ENCODE measurements around the gene NQO2.

DNA sequence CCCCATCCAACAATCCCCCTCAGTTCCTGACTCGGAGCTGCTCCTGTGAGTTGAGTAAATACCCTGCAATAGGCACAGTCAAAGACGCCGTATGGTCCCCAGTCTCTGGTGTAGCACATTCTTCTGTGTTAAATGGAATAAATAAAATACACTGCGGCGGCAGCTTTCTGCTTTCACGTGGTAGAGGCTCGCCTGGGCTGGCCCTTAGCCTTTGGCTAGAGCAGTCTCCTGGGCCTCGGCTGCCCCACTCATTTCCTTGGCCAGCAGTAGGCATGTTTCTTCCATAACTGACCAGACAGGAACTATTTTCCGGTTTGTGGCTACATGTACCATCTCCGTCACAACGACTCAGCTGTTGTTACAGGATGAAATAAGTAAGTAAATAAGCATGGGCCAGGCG lies 49.0 kb upstream of the NQO2 start:
- TF ChIP-seq, protein P1, sequence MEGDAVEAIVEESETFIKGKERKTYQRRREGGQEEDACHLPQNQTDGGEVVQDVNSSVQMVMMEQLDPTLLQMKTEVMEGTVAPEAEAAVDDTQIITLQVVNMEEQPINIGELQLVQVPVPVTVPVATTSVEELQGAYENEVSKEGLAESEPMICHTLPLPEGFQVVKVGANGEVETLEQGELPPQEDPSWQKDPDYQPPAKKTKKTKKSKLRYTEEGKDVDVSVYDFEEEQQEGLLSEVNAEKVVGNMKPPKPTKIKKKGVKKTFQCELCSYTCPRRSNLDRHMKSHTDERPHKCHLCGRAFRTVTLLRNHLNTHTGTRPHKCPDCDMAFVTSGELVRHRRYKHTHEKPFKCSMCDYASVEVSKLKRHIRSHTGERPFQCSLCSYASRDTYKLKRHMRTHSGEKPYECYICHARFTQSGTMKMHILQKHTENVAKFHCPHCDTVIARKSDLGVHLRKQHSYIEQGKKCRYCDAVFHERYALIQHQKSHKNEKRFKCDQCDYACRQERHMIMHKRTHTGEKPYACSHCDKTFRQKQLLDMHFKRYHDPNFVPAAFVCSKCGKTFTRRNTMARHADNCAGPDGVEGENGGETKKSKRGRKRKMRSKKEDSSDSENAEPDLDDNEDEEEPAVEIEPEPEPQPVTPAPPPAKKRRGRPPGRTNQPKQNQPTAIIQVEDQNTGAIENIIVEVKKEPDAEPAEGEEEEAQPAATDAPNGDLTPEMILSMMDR (IDR thresholded peaks at IDR 0.05 in 2 of 3, conservative IDR thresholded peaks at IDR 0.05 in 1 of 3; ENCODE audit: control insufficient read depth in 2 of 3, extremely low read depth in 1 of 3, insufficient read depth in 1 of 3, low read depth in 3 of 3, low read length in 3 of 3) = no peak
- TF ChIP-seq EP300 (IDR thresholded peaks at IDR 0.05; ENCODE audit: borderline replicate concordance in 1 of 2, control insufficient read depth in 1 of 2, low read depth in 2 of 2, low read length in 2 of 2) (no peak), POLR2A (IDR thresholded peaks at IDR 0.05; ENCODE audit: low read depth, low read length) (no peak), TARDBP (IDR thresholded peaks at IDR 0.05; ENCODE audit: borderline replicate concordance) (no peak), EGR1 (IDR thresholded peaks at IDR 0.05; ENCODE audit: borderline replicate concordance in 1 of 2, low read depth in 2 of 2, low read length in 2 of 2) (no peak), ZNF274 (IDR thresholded peaks at IDR 0.05; ENCODE audit: insufficient read depth, insufficient read length) (no peak), SMARCA5 (IDR thresholded peaks at IDR 0.05) (no peak), TCF7 (IDR thresholded peaks at IDR 0.05; ENCODE audit: borderline replicate concordance) (no peak), EZH2 (IDR thresholded peaks at IDR 0.05; ENCODE audit: borderline replicate concordance, control insufficient read depth, low read depth, low read length) (no peak), SIX5 (IDR thresholded peaks at IDR 0.05; ENCODE audit: low read depth, low read length, severe bottlenecking) (no peak), ZNF24 (IDR thresholded peaks at IDR 0.05) (no peak), NR2C2 (IDR thresholded peaks at IDR 0.05; ENCODE audit: borderline replicate concordance, control insufficient read depth, insufficient read length, low read depth) (no peak), RCOR1 (conservative IDR thresholded peaks at IDR 0.05; ENCODE audit: low read depth, low read length) (no peak)
